ENCODE measurements around the gene CEP76.
A peak's percentile ranks its signal among the peaks of the same experiment; 100 is the strongest.

CEP76 gene

GRCh38 chr18:12703664-12704063, 1.1 kb upstream of the CEP76 start:
- no peaks in the 10 kb centered on the region for H3K4me1 ChIP-seq (ENCODE audit: control insufficient read depth, insufficient read depth, low read length)
- H3K9me3 ChIP-seq (ENCODE audit: control insufficient read depth, insufficient read depth, low read length), result no peaks in the 10 kb centered on the region
- peaks cover 8% of the 10 kb centered on the region; the same call in 1 of the 2 replicates for H3K36me3 ChIP-seq (ENCODE audit: control insufficient read depth, insufficient read depth, low read length)
- no peak for DNase-seq (ENCODE audit: low read depth, low spot score)
- H3K27me3 ChIP-seq (ENCODE audit: control insufficient read depth, insufficient read depth, low read length), result no peaks in the 10 kb centered on the region
- no peak overlapping the region for H3K27ac ChIP-seq (ENCODE audit: low read length)
- WGBS (ENCODE audit: insufficient coverage, insufficient read length), result no CpG with 5 or more reads among the region's 2 CpGs
- H3K4me3 ChIP-seq (ENCODE audit: low read length), result peak overlapping the region; percentile 85; the same call in 1 of the 2 replicates

GRCh38 chr18:12703096-12703567, 609 bp upstream of the CEP76 start:
- Histone ChIP-seq H3K27ac (ENCODE audit: low read length) (no peak overlapping the region), H3K4me1 (ENCODE audit: control insufficient read depth, insufficient read depth, low read length) (no peaks in the 10 kb centered on the region), H3K4me3 (ENCODE audit: low read length) (peak overlapping the region; percentile 85), H3K27me3 (ENCODE audit: control insufficient read depth, insufficient read depth, low read length) (no peaks in the 10 kb centered on the region), H3K9me3 (ENCODE audit: control insufficient read depth, insufficient read depth, low read length) (no peaks in the 10 kb centered on the region), H3K36me3 (ENCODE audit: control insufficient read depth, insufficient read depth, low read length) (peaks cover 8% of the 10 kb centered on the region; the same call in 1 of the 2 replicates)
- no peak for DNase-seq (ENCODE audit: low read depth, low spot score)
- WGBS (ENCODE audit: insufficient coverage, insufficient read length), result no CpG with 5 or more reads among the region's 28 CpGs

DNA sequence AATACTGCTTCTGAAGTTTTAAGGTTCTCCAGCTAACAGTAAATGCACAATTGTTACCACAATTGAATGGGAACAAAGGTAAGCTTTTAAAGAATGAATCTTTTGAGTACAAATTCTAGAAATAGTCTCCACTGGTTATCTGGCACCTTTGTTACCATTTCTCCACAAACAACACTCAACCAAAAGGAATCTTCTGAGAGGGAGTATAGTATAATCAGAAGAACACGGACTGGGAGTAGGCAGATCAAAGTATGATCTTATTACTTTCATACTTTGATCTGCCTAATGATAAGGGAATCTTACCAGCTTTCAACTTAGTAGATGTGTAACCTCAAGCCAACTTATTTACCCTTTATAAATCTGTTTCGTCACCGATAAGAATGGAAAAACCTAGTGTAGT, 1.4 kb downstream of the CEP76 start:
- Histone ChIP-seq H3K4me3 (ENCODE audit: low read length) (no peak overlapping the region; the same call in 1 of the 2 replicates), H3K4me1 (ENCODE audit: control insufficient read depth, insufficient read depth, low read length) (no peaks in the 10 kb centered on the region), H3K27ac (ENCODE audit: low read length) (no peak overlapping the region), H3K36me3 (ENCODE audit: control insufficient read depth, insufficient read depth, low read length) (peaks cover 2% of the 10 kb centered on the region; the same call in 1 of the 2 replicates), H3K27me3 (ENCODE audit: control insufficient read depth, insufficient read depth, low read length) (no peaks in the 10 kb centered on the region), H3K9me3 (ENCODE audit: control insufficient read depth, insufficient read depth, low read length) (no peaks in the 10 kb centered on the region)
- DNase-seq (ENCODE audit: low read depth, low spot score), result no peak
- WGBS (ENCODE audit: insufficient coverage, insufficient read length), result no CpG with 5 or more reads among the region's 3 CpGs

- Histone ChIP-seq H3K27ac (ENCODE audit: low read length) (no peak overlapping the region), H3K27me3 (ENCODE audit: control insufficient read depth, insufficient read depth, low read length) (no peaks in the 10 kb centered on the region), H3K4me1 (ENCODE audit: control insufficient read depth, insufficient read depth, low read length) (no peaks in the 10 kb centered on the region), H3K36me3 (ENCODE audit: control insufficient read depth, insufficient read depth, low read length) (peaks cover 2% of the 10 kb centered on the region; the same call in 1 of the 2 replicates), H3K9me3 (ENCODE audit: control insufficient read depth, insufficient read depth, low read length) (no peaks in the 10 kb centered on the region), H3K4me3 (ENCODE audit: low read length) (no peak overlapping the region)
- no peak for DNase-seq (ENCODE audit: low read depth, low spot score)
- no CpG with 5 or more reads among the region's 2 CpGs for WGBS (ENCODE audit: insufficient coverage, insufficient read length)
These were observed 2.8 kb downstream of the CEP76 start for GRCh38 chr18:12699747-12700146.

DNA sequence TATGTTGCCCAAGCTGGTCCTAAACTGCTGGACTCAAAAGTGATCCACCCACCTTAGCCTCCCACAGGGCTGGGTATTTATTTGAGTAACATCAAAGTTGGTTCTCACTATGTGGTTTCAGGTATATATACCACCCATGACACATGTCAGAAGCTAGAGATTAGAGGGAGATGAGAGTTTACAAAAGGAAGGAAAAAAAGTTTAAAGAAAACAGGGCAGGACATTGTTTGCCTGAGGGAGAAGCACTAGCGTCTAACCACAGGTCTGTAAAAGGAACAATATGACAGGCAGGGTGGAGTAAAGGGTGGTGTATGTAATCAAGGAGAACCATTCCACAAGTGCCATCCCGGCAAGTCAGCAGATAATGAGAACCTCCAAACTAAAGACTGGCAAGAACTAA, 8.5 kb downstream of the CEP76 start:
- no peak overlapping the region for H3K4me3 ChIP-seq (ENCODE audit: low read length)
- H3K27me3 ChIP-seq (ENCODE audit: control insufficient read depth, insufficient read depth, low read length), result no peaks in the 10 kb centered on the region
- peaks cover 2% of the 10 kb centered on the region; the same call in 1 of the 2 replicates for H3K36me3 ChIP-seq (ENCODE audit: control insufficient read depth, insufficient read depth, low read length)
- H3K4me1 ChIP-seq (ENCODE audit: control insufficient read depth, insufficient read depth, low read length), result no peaks in the 10 kb centered on the region
- no peak overlapping the region for H3K27ac ChIP-seq (ENCODE audit: low read length)
- H3K9me3 ChIP-seq (ENCODE audit: control insufficient read depth, insufficient read depth, low read length), result no peaks in the 10 kb centered on the region
- WGBS (ENCODE audit: insufficient coverage, insufficient read length), result no CpG with 5 or more reads among the region's 2 CpGs
- DNase-seq (ENCODE audit: low read depth, low spot score), result no peak

GRCh38 chr18:12692206-12692605, 10.3 kb downstream of the CEP76 start:
- Histone ChIP-seq H3K27ac (ENCODE audit: low read length) (no peak overlapping the region), H3K4me1 (ENCODE audit: control insufficient read depth, insufficient read depth, low read length) (no peaks in the 10 kb centered on the region), H3K27me3 (ENCODE audit: control insufficient read depth, insufficient read depth, low read length) (no peaks in the 10 kb centered on the region), H3K36me3 (ENCODE audit: control insufficient read depth, insufficient read depth, low read length) (no peaks in the 10 kb centered on the region), H3K9me3 (ENCODE audit: control insufficient read depth, insufficient read depth, low read length) (no peaks in the 10 kb centered on the region), H3K4me3 (ENCODE audit: low read length) (no peak overlapping the region)
- WGBS (ENCODE audit: insufficient coverage, insufficient read length), result no CpG with 5 or more reads among the region's 9 CpGs
- DNase-seq (ENCODE audit: low read depth, low spot score), result no peak

DNA sequence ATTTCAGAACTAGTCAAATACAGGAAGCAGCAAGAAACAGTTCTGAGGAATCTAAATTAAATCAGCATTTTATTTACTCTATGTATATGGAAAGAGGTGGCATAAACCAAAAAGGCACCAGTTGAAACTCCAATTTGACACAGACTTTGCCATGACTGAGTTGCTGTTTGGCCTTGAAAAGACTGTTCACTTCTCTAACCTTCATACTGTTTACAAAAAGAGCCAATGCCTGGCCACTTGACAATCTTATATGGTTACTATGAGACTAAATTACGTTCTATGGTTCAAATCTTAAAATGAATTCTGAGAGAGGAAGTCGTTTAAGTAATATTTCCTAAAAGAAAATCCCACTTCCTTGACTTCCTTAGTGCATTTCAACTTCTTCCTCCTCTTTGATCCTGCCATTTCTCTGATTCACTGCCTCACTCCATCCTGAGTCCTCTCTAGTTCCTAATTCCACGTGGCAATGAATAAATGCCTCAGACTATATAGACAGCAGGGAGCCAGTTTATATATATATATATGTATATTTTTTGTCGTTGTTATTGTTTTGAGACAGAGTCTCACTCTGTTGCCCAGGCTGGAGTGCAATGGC, 13.2 kb downstream of the CEP76 start:
- no peaks in the 10 kb centered on the region for H3K4me1 ChIP-seq (ENCODE audit: control insufficient read depth, insufficient read depth, low read length)
- H3K36me3 ChIP-seq (ENCODE audit: control insufficient read depth, insufficient read depth, low read length), result no peaks in the 10 kb centered on the region; the same call in 1 of the 2 replicates

DNA sequence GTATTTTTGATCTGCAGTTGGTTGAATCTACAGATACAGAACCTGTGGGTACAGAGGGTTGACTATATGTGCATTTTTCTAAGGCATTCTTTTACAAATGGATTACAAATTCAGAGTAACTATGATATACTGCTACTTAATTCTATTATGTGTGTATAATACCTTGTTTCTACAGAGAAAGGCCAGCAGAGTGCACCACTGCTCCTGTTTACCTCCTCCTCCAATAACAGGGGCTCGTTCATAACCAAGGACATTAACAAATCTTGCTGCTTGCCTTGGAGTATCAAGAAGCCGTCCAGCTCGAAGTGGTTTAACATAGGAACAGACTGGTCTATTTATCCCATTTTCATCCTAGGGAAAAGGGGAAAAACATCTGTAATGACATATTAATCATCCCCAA, 16.4 kb downstream of the CEP76 start:
- H3K4me1 ChIP-seq (ENCODE audit: control insufficient read depth, insufficient read depth, low read length), result no peaks in the 10 kb centered on the region
- no peak overlapping the region for H3K4me3 ChIP-seq (ENCODE audit: low read length)
- H3K27ac ChIP-seq (ENCODE audit: low read length), result no peak overlapping the region
- H3K9me3 ChIP-seq (ENCODE audit: control insufficient read depth, insufficient read depth, low read length), result no peaks in the 10 kb centered on the region
- no peak for DNase-seq (ENCODE audit: low read depth, low spot score)
- WGBS (ENCODE audit: insufficient coverage, insufficient read length), result no CpG with 5 or more reads among the region's 3 CpGs
- no peaks in the 10 kb centered on the region for H3K27me3 ChIP-seq (ENCODE audit: control insufficient read depth, insufficient read depth, low read length)
- no peaks in the 10 kb centered on the region; the same call in 1 of the 2 replicates for H3K36me3 ChIP-seq (ENCODE audit: control insufficient read depth, insufficient read depth, low read length)

More for the DNA sequence above, 13.2 kb downstream of the CEP76 start:
- Histone ChIP-seq H3K27me3 (ENCODE audit: control insufficient read depth, insufficient read depth, low read length) (no peaks in the 10 kb centered on the region), H3K9me3 (ENCODE audit: control insufficient read depth, insufficient read depth, low read length) (no peaks in the 10 kb centered on the region), H3K27ac (ENCODE audit: low read length) (no peak overlapping the region), H3K4me3 (ENCODE audit: low read length) (no peak overlapping the region)
- no peak for DNase-seq (ENCODE audit: low read depth, low spot score)
- no CpG with 5 or more reads among the region's 4 CpGs for WGBS (ENCODE audit: insufficient coverage, insufficient read length)

GRCh38 chr18:12679183-12679786, 23.2 kb downstream of the CEP76 start:
- H3K4me3 ChIP-seq (ENCODE audit: low read length), result no peak overlapping the region
- no peaks in the 10 kb centered on the region for H3K27me3 ChIP-seq (ENCODE audit: control insufficient read depth, insufficient read depth, low read length)
- DNase-seq (ENCODE audit: low read depth, low spot score), result no peak
- no peaks in the 10 kb centered on the region for H3K4me1 ChIP-seq (ENCODE audit: control insufficient read depth, insufficient read depth, low read length)
- WGBS (ENCODE audit: insufficient coverage, insufficient read length), result no CpG with 5 or more reads among the region's 8 CpGs
- H3K36me3 ChIP-seq (ENCODE audit: control insufficient read depth, insufficient read depth, low read length), result peaks cover 3% of the 10 kb centered on the region; the same call in 1 of the 2 replicates
- no peaks in the 10 kb centered on the region for H3K9me3 ChIP-seq (ENCODE audit: control insufficient read depth, insufficient read depth, low read length)
- H3K27ac ChIP-seq (ENCODE audit: low read length), result no peak overlapping the region

GRCh38 chr18:12668041-12668440, 34.5 kb downstream of the CEP76 start:
- Histone ChIP-seq H3K4me1 (ENCODE audit: control insufficient read depth, insufficient read depth, low read length) (no peaks in the 10 kb centered on the region), H3K27ac (ENCODE audit: low read length) (no peak overlapping the region), H3K9me3 (ENCODE audit: control insufficient read depth, insufficient read depth, low read length) (no peaks in the 10 kb centered on the region), H3K27me3 (ENCODE audit: control insufficient read depth, insufficient read depth, low read length) (no peaks in the 10 kb centered on the region), H3K36me3 (ENCODE audit: control insufficient read depth, insufficient read depth, low read length) (no peaks in the 10 kb centered on the region), H3K4me3 (ENCODE audit: low read length) (no peak overlapping the region)
- WGBS (ENCODE audit: insufficient coverage, insufficient read length), result no CpG with 5 or more reads among the region's 5 CpGs
- DNase-seq (ENCODE audit: low read depth, low spot score), result no peak
